ENCODE measurements around the gene TACC3. TPM values are rescaled to one million over a fixed set of nuclear protein-coding genes. Genes with fewer than 3 reads are reported as not detected.

TACC3 gene
- total RNA-seq, 1 experiment from 2014 or later, result 207 TPM

- TF ChIP-seq, protein P1, sequence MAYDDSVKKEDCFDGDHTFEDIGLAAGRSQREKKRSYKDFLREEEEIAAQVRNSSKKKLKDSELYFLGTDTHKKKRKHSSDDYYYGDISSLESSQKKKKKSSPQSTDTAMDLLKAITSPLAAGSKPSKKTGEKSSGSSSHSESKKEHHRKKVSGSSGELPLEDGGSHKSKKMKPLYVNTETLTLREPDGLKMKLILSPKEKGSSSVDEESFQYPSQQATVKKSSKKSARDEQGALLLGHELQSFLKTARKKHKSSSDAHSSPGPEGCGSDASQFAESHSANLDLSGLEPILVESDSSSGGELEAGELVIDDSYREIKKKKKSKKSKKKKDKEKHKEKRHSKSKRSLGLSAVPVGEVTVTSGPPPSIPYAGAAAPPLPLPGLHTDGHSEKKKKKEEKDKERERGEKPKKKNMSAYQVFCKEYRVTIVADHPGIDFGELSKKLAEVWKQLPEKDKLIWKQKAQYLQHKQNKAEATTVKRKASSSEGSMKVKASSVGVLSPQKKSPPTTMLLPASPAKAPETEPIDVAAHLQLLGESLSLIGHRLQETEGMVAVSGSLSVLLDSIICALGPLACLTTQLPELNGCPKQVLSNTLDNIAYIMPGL (CRISPR knock-in tag; IDR thresholded peaks at IDR 0.05), result peak; percentile 57; the same call in 1 of the 2 replicates
- TF ChIP-seq NFE2L1 (CRISPR knock-in tag; IDR thresholded peaks at IDR 0.05), result no peak
- TF ChIP-seq CREB1 (CRISPR knock-in tag; IDR thresholded peaks at IDR 0.05), result no peak
- 0 out of 2 replicates have a peak, but pooled peaks have one; percentile 24 for TF ChIP-seq ZNF263 (CRISPR knock-in tag; IDR thresholded peaks at IDR 0.05; ENCODE audit: low read depth)
- TF ChIP-seq AR (CRISPR knock-in tag; IDR thresholded peaks at IDR 0.05), result no peak
- no peak for TF ChIP-seq ZNF423 (CRISPR knock-in tag; IDR thresholded peaks at IDR 0.05)
- no peak for TF ChIP-seq FOXP4 (CRISPR knock-in tag; IDR thresholded peaks at IDR 0.05)
Measured at GRCh38 chr4:1711571-1712215, 9.6 kb upstream of the TACC3 start (continued).

GRCh38 chr4:1712216-1713002, 8.9 kb upstream of the TACC3 start, which contains the start of gene SLBP:
TSS of gene SLBP (minus strand) at chr4:1712319. CDS start at chr4:1712188, 131 bp downstream.
- ATAC-seq (peak; percentile 80), DNase-seq (ENCODE audit: low spot score) (peak; percentile 92)
- peaks cover 2% of the 10 kb centered on the region; the same call in 1 of the 2 replicates for H3K27me3 Mint-ChIP-seq (ENCODE audit: low read depth)
- CTCF ChIA-PET, result interaction anchor here (0.6 to 3.4 kb wide), 7 partner anchors 8 to 198 kb away, joined by 3 to 24 read pairs (median 5); partner anchors contain the start of gene TMEM129
- peak within 1 kb of the TSS; percentile 95 for H3K4me3 Mint-ChIP-seq
- peaks cover 17% of the 10 kb centered on the region for H3K36me3 Mint-ChIP-seq
- POLR2A ChIA-PET, result interaction anchor here (0.9 to 1.8 kb wide), 4 partner anchors 8 to 535 kb away, joined by 3 to 16 read pairs (median 4); partner anchors contain the start of genes TACC3 and TMEM129
- peak within 1 kb of the TSS; percentile 99 for H3K27ac Mint-ChIP-seq
- H3K4me1 Mint-ChIP-seq, result peaks cover 27% of the 10 kb centered on the region
- H3K9me3 Mint-ChIP-seq, result no peaks in the 10 kb centered on the region
- no peak for TF ChIP-seq GTF2I (CRISPR knock-in tag; conservative IDR thresholded peaks at IDR 0.05)
- TF ChIP-seq SP1 (CRISPR knock-in tag; conservative IDR thresholded peaks at IDR 0.05), result peak; percentile 75
- no peak for TF ChIP-seq IRF2 (CRISPR knock-in tag; IDR thresholded peaks at IDR 0.05; ENCODE audit: borderline replicate concordance, low read depth)
- TF ChIP-seq MYBL2 (CRISPR knock-in tag; IDR thresholded peaks at IDR 0.05), result peak; percentile 89
- no peak for TF ChIP-seq ATF3 (CRISPR knock-in tag; conservative IDR thresholded peaks at IDR 0.05)
- TF ChIP-seq USF2 (CRISPR knock-in tag; IDR thresholded peaks at IDR 0.05), result no peak
- TF ChIP-seq ZNF396 (CRISPR knock-in tag; IDR thresholded peaks at IDR 0.05; ENCODE audit: borderline replicate concordance), result no peak
- TF ChIP-seq, protein P2, sequence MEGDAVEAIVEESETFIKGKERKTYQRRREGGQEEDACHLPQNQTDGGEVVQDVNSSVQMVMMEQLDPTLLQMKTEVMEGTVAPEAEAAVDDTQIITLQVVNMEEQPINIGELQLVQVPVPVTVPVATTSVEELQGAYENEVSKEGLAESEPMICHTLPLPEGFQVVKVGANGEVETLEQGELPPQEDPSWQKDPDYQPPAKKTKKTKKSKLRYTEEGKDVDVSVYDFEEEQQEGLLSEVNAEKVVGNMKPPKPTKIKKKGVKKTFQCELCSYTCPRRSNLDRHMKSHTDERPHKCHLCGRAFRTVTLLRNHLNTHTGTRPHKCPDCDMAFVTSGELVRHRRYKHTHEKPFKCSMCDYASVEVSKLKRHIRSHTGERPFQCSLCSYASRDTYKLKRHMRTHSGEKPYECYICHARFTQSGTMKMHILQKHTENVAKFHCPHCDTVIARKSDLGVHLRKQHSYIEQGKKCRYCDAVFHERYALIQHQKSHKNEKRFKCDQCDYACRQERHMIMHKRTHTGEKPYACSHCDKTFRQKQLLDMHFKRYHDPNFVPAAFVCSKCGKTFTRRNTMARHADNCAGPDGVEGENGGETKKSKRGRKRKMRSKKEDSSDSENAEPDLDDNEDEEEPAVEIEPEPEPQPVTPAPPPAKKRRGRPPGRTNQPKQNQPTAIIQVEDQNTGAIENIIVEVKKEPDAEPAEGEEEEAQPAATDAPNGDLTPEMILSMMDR (IDR thresholded peaks at IDR 0.05), result no peak
- TF ChIP-seq MAX (CRISPR knock-in tag; IDR thresholded peaks at IDR 0.05), result peak; percentile 86
- TF ChIP-seq, protein P3, sequence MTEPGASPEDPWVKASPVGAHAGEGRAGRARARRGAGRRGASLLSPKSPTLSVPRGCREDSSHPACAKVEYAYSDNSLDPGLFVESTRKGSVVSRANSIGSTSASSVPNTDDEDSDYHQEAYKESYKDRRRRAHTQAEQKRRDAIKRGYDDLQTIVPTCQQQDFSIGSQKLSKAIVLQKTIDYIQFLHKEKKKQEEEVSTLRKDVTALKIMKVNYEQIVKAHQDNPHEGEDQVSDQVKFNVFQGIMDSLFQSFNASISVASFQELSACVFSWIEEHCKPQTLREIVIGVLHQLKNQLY (CRISPR knock-in tag; IDR thresholded peaks at IDR 0.05), result no peak
- 0 out of 2 replicates have a peak, but pooled peaks have one; percentile 3 for TF ChIP-seq ZNF219 (CRISPR knock-in tag; IDR thresholded peaks at IDR 0.05; ENCODE audit: borderline replicate concordance)
- TF ChIP-seq NR2C2 (CRISPR knock-in tag; IDR thresholded peaks at IDR 0.05), result no peak
- TF ChIP-seq SMAD4 (CRISPR knock-in tag; IDR thresholded peaks at IDR 0.05), result no peak
- no peak for TF ChIP-seq ZNF317 (CRISPR knock-in tag; IDR thresholded peaks at IDR 0.05; ENCODE audit: borderline replicate concordance, low read depth)

Measured in WTC11 (cell line).